ENCODE measurements around the gene ELF2. TPM values are rescaled to one million over a fixed set of nuclear protein-coding genes. Genes with fewer than 3 reads are reported as not detected.

The ELF2 gene
- total RNA-seq, 1 experiment from 2014 or later: 44.6 TPM

GRCh38 chr4:139176302-139177048, 543 bp downstream of the ELF2 start:
- DNase-seq (ENCODE audit: low spot score): peak; percentile 91
- ATAC-seq: peak; percentile 35
- CTCF ChIA-PET: interaction anchor here (0.9 to 5.6 kb wide), 7 partner anchors 9 to 146 kb away, joined by 3 to 40 read pairs (median 6); partner anchors contain the start of gene NAA15
- Mint-ChIP-seq H3K27ac (peak overlapping the region; percentile 85), H3K9me3 (no peaks in the 10 kb centered on the region), H3K36me3 (no peaks in the 10 kb centered on the region), H3K4me1 (peaks cover 47% of the 10 kb centered on the region), H3K4me3 (peak overlapping the region; percentile 97), H3K27me3 (ENCODE audit: low read depth) (peaks cover 19% of the 10 kb centered on the region)
- POLR2A ChIA-PET: interaction anchor here (0.5 to 4.9 kb wide), 15 partner anchors 9 to 516 kb away, joined by 3 to 59 read pairs (median 4); partner anchors contain the start of genes NAA15 and NDUFC1
- TF ChIP-seq JUN (CRISPR knock-in tag; IDR thresholded peaks at IDR 0.05): no peak
- peak; percentile 64; the same call in 1 of the 2 replicates for TF ChIP-seq HMGXB4 (CRISPR knock-in tag; IDR thresholded peaks at IDR 0.05)
- TF ChIP-seq PREB (CRISPR knock-in tag; IDR thresholded peaks at IDR 0.05; ENCODE audit: borderline replicate concordance): no peak
- peak; percentile 26; the same call in 1 of the 2 replicates for TF ChIP-seq USF1 (CRISPR knock-in tag; IDR thresholded peaks at IDR 0.05)
- no peak for TF ChIP-seq ZNF532 (CRISPR knock-in tag; IDR thresholded peaks at IDR 0.05; ENCODE audit: borderline replicate concordance)
- no peak for TF ChIP-seq SOX15 (CRISPR knock-in tag; IDR thresholded peaks at IDR 0.05)
- TF ChIP-seq GRHL2 (CRISPR knock-in tag; IDR thresholded peaks at IDR 0.05; ENCODE audit: insufficient replicate concordance, severe bottlenecking): no peak
- TF ChIP-seq E2F5 (CRISPR knock-in tag; IDR thresholded peaks at IDR 0.05): peak; percentile 40; the same call in 1 of the 2 replicates
- TF ChIP-seq NR1H2 (CRISPR knock-in tag; IDR thresholded peaks at IDR 0.05): no peak
- peak; percentile 20; the same call in 1 of the 2 replicates for TF ChIP-seq GABPB1 (CRISPR knock-in tag; IDR thresholded peaks at IDR 0.05)
- TF ChIP-seq ZNF138 (CRISPR knock-in tag; conservative IDR thresholded peaks at IDR 0.05): no peak
- TF ChIP-seq NR3C1 (CRISPR knock-in tag; conservative IDR thresholded peaks at IDR 0.05; ENCODE audit: low read depth): no peak
- no peak for TF ChIP-seq E2F1 (CRISPR knock-in tag; IDR thresholded peaks at IDR 0.05)
- no peak for TF ChIP-seq ZNF396 (CRISPR knock-in tag; IDR thresholded peaks at IDR 0.05; ENCODE audit: borderline replicate concordance)
- TF ChIP-seq NR2C2 (CRISPR knock-in tag; IDR thresholded peaks at IDR 0.05): no peak
- 0 out of 2 replicates have a peak, but pooled peaks have one; percentile 39 for TF ChIP-seq ZBTB43 (CRISPR knock-in tag; IDR thresholded peaks at IDR 0.05)
- TF ChIP-seq ZNF263 (CRISPR knock-in tag; IDR thresholded peaks at IDR 0.05; ENCODE audit: low read depth): no peak
- no peak for TF ChIP-seq TCF7 (CRISPR knock-in tag; IDR thresholded peaks at IDR 0.05; ENCODE audit: low read depth)
- TF ChIP-seq ZNF317 (CRISPR knock-in tag; IDR thresholded peaks at IDR 0.05; ENCODE audit: borderline replicate concordance, low read depth): no peak
- TF ChIP-seq FOXJ3 (CRISPR knock-in tag; IDR thresholded peaks at IDR 0.05; ENCODE audit: borderline replicate concordance): no peak
- TF ChIP-seq NFATC4 (CRISPR knock-in tag; IDR thresholded peaks at IDR 0.05): no peak
- no peak for TF ChIP-seq ZNF232 (CRISPR knock-in tag; IDR thresholded peaks at IDR 0.05)
- no peak for TF ChIP-seq MLX (CRISPR knock-in tag; IDR thresholded peaks at IDR 0.05)
- no peak for TF ChIP-seq CREM (CRISPR knock-in tag; IDR thresholded peaks at IDR 0.05)

Data from WTC11 (cell line).